HuH-7 (cell line): Measurements from ENCODE around the gene SYNE2.
"Not testable (repeated sequence)": the region's sequence is repeated elsewhere in the genome, so short reads cannot be mapped to it uniquely, and the experiment has no call there.

Experiments used
- DNase-seq: peaks from one replicate; pipeline ENCODE4 v3.0.0; 2011; ENCODE audit warnings: low spot score

Gene SYNE2

GRCh38 chr14:64074961-64075612 is 222.3 kb downstream of the SYNE2 start:
- DNase-seq: no peak

GRCh38 chr14:64075613-64076005 is 222.8 kb downstream of the SYNE2 start:
- no peak for DNase-seq

GRCh38 chr14:64080452-64080851 is 227.6 kb downstream of the SYNE2 start:
- DNase-seq: no peak

GRCh38 chr14:64081174-64081746 is 228.5 kb downstream of the SYNE2 start:
- no peak for DNase-seq

- DNase-seq: no peak
Observed at GRCh38 chr14:64082837-64083236, 230.0 kb downstream of the SYNE2 start.

- DNase-seq: no peak
Observed at GRCh38 chr14:64088647-64088964, 235.8 kb downstream of the SYNE2 start.

GRCh38 chr14:64089920-64090319 is 237.1 kb downstream of the SYNE2 start:
- DNase-seq: no peak

- no peak for DNase-seq
Observed at GRCh38 chr14:64091217-64091616, 238.4 kb downstream of the SYNE2 start.

GRCh38 chr14:64092338-64092737 is 239.5 kb downstream of the SYNE2 start:
- no peak for DNase-seq

GRCh38 chr14:64092940-64093339 is 240.1 kb downstream of the SYNE2 start:
- no peak for DNase-seq

GRCh38 chr14:64095620-64096019 is 242.8 kb downstream of the SYNE2 start:
- DNase-seq: no peak

GRCh38 chr14:64098120-64098519 is 245.3 kb downstream of the SYNE2 start:
- no peak for DNase-seq

GRCh38 chr14:64107438-64107837 is 254.6 kb downstream of the SYNE2 start:
- DNase-seq: no peak

GRCh38 chr14:64109819-64110554 is 257.2 kb downstream of the SYNE2 start:
- DNase-seq: no peak

- no peak for DNase-seq
Observed at GRCh38 chr14:64110802-64111201, 258.0 kb downstream of the SYNE2 start.

GRCh38 chr14:64112867-64113678 is 260.3 kb downstream of the SYNE2 start:
- DNase-seq: no peak

GRCh38 chr14:64114166-64114565 is 261.4 kb downstream of the SYNE2 start:
- no peak for DNase-seq

- DNase-seq: no peak
Observed at GRCh38 chr14:64114796-64115195, 262.0 kb downstream of the SYNE2 start.

- DNase-seq: no peak
Observed at GRCh38 chr14:64115401-64115800, 262.6 kb downstream of the SYNE2 start.

- no peak for DNase-seq
Observed at GRCh38 chr14:64117671-64118402, 265.0 kb downstream of the SYNE2 start.

GRCh38 chr14:64118403-64118742 is 265.6 kb downstream of the SYNE2 start:
- DNase-seq: not testable (repeated sequence)

- no peak for DNase-seq
Observed at GRCh38 chr14:64118892-64119291, 266.1 kb downstream of the SYNE2 start.
